Activated naive CD4-positive, alpha-beta T cell treated with anti-CD3 and anti-CD28 coated beads, Interleukin-2, amount 50 U/mL, for 72 hours (primary cell): ENCODE results near the gene FUZ. TPM values are rescaled to one million over a fixed set of nuclear protein-coding genes. Genes with fewer than 3 reads are reported as not detected.
A peak's percentile ranks its signal among the peaks of the same experiment; 100 is the strongest.

Experiments
- ATAC-seq, 2 donors: fragments of 150-1000 bp; cut with Tn5 transposase; 2 replicates each; pipeline ENCODE4 v1.10.0; 2021; ENCODE audit warnings: mild to moderate bottlenecking in 2 of 2, moderate library complexity in 2 of 2
- DNase-seq, 2 donors: peaks; one replicate each; pipeline ENCODE4 v3.0.0; 2021 to 2022; ENCODE audit warnings: low spot score in 2 of 2
- H3K27ac Mint-ChIP-seq, 2 donors: one replicate each; pipeline ENCODE4 v1.8.0; 2022; ENCODE audit warnings: mild to moderate bottlenecking in 2 of 2, mixed read lengths in 2 of 2
- H3K36me3 Mint-ChIP-seq, 2 donors: one replicate each; pipeline ENCODE4 v1.8.0; 2022; ENCODE audit warnings: mixed read lengths in 2 of 2
- H3K9me3 Mint-ChIP-seq, 2 donors: one replicate each; pipeline ENCODE4 v1.8.0; 2022; ENCODE audit warnings: mixed read lengths in 2 of 2
- total RNA-seq, 2 donors: library from RNA; stranded (reverse); gene quantifications; one replicate each; pipeline ENCODE4 v1.2.3, GENCODE V29; 2022

FUZ gene
- total RNA-seq, 2 donors from 2014 or later, result 14.8 to 24.8 TPM

DNA sequence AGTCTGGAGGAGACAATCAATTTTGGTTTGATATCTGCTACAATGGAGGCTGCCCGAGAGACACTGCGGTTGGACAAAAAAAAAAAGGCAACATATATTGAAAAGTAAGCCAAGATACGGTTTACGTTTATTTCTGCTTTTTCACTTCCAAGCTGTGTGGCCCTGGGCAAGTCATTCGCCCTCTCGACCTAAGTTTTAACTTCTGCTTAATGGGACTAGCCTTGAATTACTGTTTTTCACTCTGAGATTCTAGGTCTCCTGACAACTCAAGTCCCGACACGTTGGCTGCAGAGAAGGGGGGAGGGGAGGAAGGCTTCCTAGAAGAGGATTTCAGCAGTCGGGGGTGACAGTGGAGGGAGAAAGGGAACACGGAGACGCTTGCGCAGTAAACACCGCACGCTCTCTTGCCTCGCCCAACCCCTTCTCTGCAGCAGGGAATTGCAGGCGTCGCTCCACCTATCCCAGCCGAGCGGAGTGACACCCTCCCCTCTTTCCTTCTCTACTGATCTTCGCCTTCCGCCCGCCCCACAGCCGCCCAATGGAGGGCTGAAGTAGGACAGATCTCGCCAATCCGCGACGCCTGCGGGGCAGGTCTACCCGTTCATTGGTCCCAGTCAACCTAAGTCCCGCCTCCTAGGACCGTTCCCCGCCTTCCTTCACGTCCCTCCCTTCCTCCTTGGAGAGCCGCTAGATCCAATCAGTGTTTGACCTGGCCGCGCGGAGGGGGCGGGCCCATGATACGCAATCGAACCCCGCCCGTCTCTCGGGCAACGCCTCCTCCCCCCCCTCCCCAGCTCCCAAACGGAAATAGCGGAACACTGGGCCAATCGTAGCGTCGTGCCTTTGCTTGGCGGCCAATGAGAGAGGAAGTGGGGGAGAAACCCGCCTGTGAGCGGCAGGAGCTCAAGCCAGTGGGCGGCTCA lies 46.8 kb downstream of the FUZ start:
- DNase-seq (peak; percentile 96 to 100), ATAC-seq (peak; percentile 92 to 94)
- no peaks in the 10 kb centered on the region for H3K9me3 Mint-ChIP-seq
- H3K27ac Mint-ChIP-seq, result peak overlapping the region; percentile 90 to 94
- peaks cover 0 to 5% of the 10 kb centered on the region in 2 donors for H3K36me3 Mint-ChIP-seq

DNA sequence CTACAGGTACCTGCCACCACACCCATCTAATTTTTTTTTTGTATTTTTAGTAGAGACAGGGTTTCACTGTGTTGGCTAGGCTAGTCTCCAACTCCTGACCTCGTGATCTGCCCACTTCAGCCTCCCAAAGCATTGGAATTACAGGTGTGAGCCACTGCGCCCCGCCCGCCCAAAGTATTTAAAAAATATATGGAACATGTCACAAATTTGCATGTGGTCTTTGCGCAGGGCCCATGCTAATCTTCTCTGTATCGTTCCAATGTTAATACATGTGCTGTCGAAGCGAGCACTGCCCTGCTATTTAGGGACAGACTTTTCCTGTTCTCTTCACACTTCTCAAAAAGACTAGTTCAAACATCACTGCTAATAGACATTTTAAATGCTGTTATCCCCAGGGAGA lies 48.8 kb downstream of the FUZ start:
- H3K9me3 Mint-ChIP-seq, result no peaks in the 10 kb centered on the region
- ATAC-seq, result no peak
- peaks cover 0 to 5% of the 10 kb centered on the region in 2 donors for H3K36me3 Mint-ChIP-seq
- H3K27ac Mint-ChIP-seq, result peak overlapping the region in 1 of 2 donors; percentile 20
- no peak for DNase-seq

DNA sequence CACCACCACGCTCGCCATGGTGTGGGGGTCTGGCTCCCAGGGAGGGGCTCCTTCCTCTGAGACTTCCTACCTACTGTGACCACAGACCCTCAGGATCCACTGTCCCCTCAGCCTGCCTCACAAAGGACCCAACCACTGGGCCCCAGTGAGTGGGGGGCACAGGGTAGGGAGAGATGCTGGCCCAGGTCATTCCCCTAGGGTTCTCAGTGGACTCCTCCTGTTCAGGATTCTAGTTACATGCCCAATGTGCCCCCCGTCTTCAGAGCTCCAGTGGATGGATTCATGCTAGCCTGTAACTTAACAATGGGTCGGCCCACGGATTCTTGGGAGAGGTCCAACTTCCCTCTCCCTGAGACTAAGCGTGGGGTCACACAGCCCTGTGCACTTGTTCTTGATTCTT lies 49.9 kb downstream of the FUZ start, which contains the start of gene TSKS:
Gene TSKS, minus strand, starts transcription at position 77 of the 400 bp plus-strand sequence. Its CDS starts 59 bp downstream, at position 18.
- Mint-ChIP-seq H3K9me3 (no peaks in the 10 kb centered on the region), H3K27ac (peak within 1 kb of the TSS; percentile 74 to 77), H3K36me3 (peaks cover 0 to 5% of the 10 kb centered on the region in 2 donors)
- no peak for DNase-seq
- ATAC-seq, result no peak

DNA sequence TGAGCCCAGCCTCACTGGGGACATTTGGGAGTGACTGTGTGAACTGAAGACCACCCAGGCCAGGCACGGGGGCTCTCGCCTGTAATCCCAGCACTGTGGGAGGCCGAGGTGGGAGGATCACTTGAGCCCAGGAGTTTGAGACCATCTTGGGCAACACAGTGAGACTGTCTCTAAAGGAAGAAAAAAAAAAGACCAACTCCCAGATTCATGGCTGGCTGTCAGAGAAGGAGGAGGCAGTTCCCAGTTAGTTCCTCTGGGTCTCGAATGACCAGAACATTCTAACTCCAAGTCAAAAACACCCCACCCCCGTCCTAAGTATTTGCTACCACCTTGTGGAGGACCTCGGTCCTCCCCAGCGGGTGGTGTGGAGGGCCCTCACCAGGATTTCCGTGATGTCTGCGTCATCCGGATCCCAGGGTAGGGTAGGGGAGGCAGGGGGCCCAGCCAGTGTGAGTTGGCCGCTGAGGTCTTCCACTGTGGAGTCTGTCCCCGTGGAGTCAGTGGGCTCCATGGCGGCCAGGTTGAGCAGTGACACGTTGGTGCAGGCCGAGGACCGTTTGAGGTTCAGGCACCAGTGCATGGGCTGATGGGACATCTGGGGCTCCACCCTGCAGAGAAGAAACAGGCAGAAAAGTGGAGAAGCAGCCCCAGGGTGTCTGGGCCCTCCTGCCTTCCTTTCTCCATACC lies 51.3 kb downstream of the FUZ start:
- ATAC-seq, result no peak
- no peak for DNase-seq
- Mint-ChIP-seq H3K9me3 (no peaks in the 10 kb centered on the region), H3K36me3 (no peaks in the 10 kb centered on the region), H3K27ac (peak overlapping the region; percentile 74 to 84)

DNA sequence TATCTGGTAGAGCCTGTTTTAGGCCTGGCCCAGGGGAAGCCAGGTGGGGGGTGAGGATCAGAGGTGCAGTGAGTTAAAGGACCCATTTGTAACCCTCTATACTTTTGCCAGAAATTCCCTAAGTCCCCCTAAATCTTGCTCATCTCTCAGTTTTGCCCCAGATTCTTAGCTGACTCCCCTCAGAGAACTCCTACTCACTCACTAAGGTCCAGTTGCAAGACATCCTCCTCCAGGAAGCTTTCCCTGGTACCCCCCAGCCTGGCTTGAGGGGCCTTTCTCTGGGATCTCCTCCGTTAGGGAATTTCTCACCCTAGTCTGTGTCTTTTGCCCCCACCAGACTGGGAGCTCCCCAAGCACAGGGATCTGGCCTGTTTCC lies 51.9 kb downstream of the FUZ start:
- no peak for ATAC-seq

GRCh38 chr19:49758292-49758691 lies 54.8 kb downstream of the FUZ start:
- DNase-seq, result no peak
- peak overlapping the region in 1 of 2 donors; percentile 48 for H3K27ac Mint-ChIP-seq
- peaks cover 0 to 8% of the 10 kb centered on the region in 2 donors for H3K36me3 Mint-ChIP-seq
- H3K9me3 Mint-ChIP-seq, result peaks cover 0 to 6% of the 10 kb centered on the region in 2 donors
- ATAC-seq, result no peak

More for the DNA sequence above, 51.9 kb downstream of the FUZ start:
- H3K9me3 Mint-ChIP-seq, result no peaks in the 10 kb centered on the region
- DNase-seq, result no peak
- H3K27ac Mint-ChIP-seq, result peak overlapping the region in 1 of 2 donors; percentile 84
- H3K36me3 Mint-ChIP-seq, result no peaks in the 10 kb centered on the region

Other genes with a start within 250 kb of the FUZ start
- gene NOSIP, start 232.7 kb downstream of the FUZ start, total RNA-seq, result 10 to 100 TPM; 90.7 to 96.1 TPM
- 10 to 100 TPM in 1 of 2 donors, 1 to 10 TPM in 1; 2.3 to 10.8 TPM for gene PRRG2, start 232.0 kb downstream of the FUZ start, total RNA-seq
- gene PRR12, start 222.1 kb downstream of the FUZ start, total RNA-seq, result 10 to 100 TPM; 28.9 to 32.9 TPM
- gene RRAS, start 173.1 kb downstream of the FUZ start, total RNA-seq, result 10 to 100 TPM in 1 of 2 donors, 1 to 10 TPM in 1; 6.0 to 12.9 TPM
- 10 to 100 TPM; 49.8 to 57.4 TPM for gene SCAF1, start 171.1 kb downstream of the FUZ start, total RNA-seq
- gene IRF3, start 147.4 kb downstream of the FUZ start, total RNA-seq, result 100 to 1,000 TPM; 135 to 202 TPM
- gene BCL2L12, start 147.4 kb downstream of the FUZ start, total RNA-seq, result 10 to 100 TPM; 69.6 to 93.4 TPM
- gene PRMT1, start 136.0 kb downstream of the FUZ start, total RNA-seq, result 100 to 1,000 TPM; 248 to 309 TPM
- gene ADM5, start 123.7 kb downstream of the FUZ start, total RNA-seq, result 1 to 10 TPM; 5.6 to 6.2 TPM
- 1 to 10 TPM; 4.1 to 4.3 TPM for gene CPT1C, start 122.2 kb downstream of the FUZ start, total RNA-seq
- gene TSKS, start 50.0 kb downstream of the FUZ start, total RNA-seq, result 1 to 10 TPM in 1 of 2 donors, under 1 TPM in 1; 0.57 to 1.9 TPM
- 100 to 1,000 TPM in 1 of 2 donors, 10 to 100 TPM in 1; 79.0 to 137 TPM for gene AP2A1, start 46.3 kb downstream of the FUZ start, total RNA-seq
- gene MED25, start 5.0 kb upstream of the FUZ start, total RNA-seq, result 10 to 100 TPM; 58.4 to 68.2 TPM
- gene PTOV1, start 37.9 kb upstream of the FUZ start, total RNA-seq, result 100 to 1,000 TPM; 110 TPM
- 100 to 1,000 TPM in 1 of 2 donors, 10 to 100 TPM in 1; 90.6 to 119 TPM for gene PNKP, start 54.3 kb upstream of the FUZ start, total RNA-seq
- gene AKT1S1, start 64.1 kb upstream of the FUZ start, total RNA-seq, result 10 to 100 TPM; 16.9 to 34.4 TPM
- gene TBC1D17, start 64.4 kb upstream of the FUZ start, total RNA-seq, result 10 to 100 TPM; 28.8 to 53.0 TPM
- gene IL4I1, start 83.6 kb upstream of the FUZ start, total RNA-seq, result 10 to 100 TPM in 1 of 2 donors, 1 to 10 TPM in 1; 6.3 to 11.1 TPM
- gene ATF5, start 115.9 kb upstream of the FUZ start, total RNA-seq, result 10 to 100 TPM in 1 of 2 donors, 1 to 10 TPM in 1; 7.7 to 13.2 TPM
- 100 to 1,000 TPM in 1 of 2 donors, 10 to 100 TPM in 1; 82.5 to 109 TPM for gene NUP62, start 116.2 kb upstream of the FUZ start, total RNA-seq
- not detected for gene SIGLEC11, start 147.9 kb upstream of the FUZ start, total RNA-seq
- 10 to 100 TPM; 54.0 to 60.0 TPM for gene VRK3, start 212.1 kb upstream of the FUZ start, total RNA-seq
- 10 to 100 TPM; 15.2 to 15.8 TPM for gene ZNF473, start 212.7 kb upstream of the FUZ start, total RNA-seq